ENCODE measurements around the gene CNN3.

The CNN3 gene

DNA sequence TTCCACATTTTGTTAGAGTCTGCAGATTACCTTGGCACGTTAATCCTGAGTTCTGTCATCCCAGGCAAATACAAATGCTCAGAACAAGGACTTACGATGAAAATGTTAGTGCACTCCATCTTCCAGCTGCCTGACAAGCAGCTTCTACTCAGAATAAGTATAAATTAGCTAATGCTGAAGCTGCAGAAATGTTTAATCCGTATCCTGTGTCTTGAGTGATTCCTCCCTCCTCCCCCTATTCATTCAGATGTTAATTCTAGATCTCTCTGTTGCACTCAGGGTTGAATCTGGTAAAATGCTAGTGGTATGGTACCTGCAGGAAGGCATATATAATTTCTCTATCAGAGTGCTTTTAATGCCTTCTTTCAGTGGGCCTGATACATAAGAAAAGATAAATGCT lies 39.8 kb downstream of the CNN3 start:
- no peak for DNase-seq

DNA sequence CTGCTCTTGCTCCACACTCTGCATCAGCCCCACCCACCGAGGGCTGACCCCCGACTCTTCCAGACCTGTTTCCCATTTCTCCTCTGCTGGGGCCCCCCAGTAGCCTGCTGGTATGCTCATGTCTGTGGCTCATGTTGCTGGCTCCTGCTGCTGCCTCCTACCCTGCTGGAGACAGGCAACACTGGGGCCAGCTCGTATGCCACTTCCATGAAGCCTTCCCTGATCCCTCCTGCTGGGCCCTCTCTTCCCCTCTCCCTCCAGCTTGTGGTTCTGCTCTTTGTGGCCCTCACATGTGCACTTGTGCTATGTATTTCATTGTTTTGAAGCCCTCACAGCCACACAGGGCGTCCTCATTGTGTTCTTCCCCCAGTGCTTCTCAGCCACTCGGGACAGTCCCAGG lies 40.5 kb downstream of the CNN3 start:
- DNase-seq: no peak

DNA sequence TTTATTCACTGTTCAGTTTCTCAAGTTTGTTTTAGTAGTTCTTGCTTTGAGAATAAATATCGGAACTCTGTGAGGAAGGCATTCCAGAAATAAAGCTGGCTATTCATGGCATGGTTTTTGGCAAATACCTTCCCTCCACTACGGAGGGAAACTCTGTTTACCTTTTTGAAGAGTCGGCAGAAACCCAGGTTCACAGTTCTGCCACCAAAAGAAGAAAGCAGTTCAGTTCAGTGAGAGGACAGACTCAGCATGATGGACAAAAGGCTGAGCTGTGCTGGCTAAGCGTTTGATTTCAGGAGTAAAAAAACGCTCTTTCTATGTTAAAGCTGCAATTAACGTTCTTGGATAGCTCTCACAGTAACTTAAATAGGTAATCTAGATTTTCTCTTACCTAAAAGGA lies 42.4 kb downstream of the CNN3 start:
- no peak for DNase-seq

DNA sequence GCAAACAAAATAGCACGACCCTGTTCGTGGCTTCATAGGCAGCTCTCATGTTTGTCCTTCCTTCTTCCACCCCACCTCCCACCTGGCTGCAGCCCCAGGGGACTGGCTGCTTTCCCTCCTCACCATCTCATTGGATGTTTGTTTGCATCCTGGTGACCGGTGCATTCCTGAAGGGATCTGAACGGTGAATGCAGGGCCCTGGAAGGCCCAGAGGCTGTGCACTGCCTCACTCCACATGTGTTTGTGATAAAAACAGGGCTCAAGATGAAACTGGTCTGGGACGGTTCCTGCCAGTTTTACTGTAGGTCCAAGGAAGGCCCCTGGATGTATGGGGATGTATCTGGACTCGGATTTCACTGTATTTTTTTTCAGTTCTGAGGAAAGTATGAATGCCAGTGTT lies 42.8 kb downstream of the CNN3 start:
- DNase-seq: no peak

DNA sequence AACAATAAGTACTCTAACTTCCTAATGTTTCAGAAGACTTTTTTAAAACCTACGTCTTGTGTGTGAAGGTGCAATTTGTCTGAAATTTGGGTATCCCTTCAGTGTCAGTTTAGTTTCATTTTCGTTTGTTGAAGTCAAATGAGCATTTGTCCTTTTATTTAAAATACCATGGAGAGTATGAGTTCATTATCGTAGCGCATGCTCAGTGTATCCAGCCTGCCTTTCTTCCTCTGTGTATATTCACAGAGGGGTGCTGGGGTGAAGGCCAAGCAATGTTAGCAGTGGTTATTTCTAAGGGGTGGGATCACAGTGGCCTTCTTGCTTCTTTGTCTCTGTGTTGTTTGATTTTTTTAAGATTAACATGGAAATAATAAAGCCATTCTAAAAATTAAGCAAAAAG lies 43.2 kb downstream of the CNN3 start:
- DNase-seq: peak; percentile 8

DNA sequence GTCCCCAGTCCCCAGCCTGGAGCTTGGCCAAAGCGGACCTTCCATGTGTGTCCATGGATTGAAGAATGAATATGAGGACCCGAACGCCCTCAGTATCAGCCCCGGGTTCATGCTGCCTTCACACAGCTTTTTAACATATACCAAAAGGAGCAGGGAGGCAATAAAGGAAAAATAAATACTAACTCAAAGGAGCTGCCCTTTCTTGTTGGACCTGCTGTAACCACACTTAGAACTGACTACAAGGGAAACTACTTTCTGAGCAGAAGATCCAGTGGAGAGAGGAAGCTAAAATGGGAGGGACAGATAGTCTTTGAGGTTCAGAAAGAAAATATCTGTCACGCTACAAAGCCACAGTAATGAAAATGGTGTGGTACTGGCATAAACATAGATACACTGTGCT lies 48.6 kb downstream of the CNN3 start:
- DNase-seq: no peak

DNA sequence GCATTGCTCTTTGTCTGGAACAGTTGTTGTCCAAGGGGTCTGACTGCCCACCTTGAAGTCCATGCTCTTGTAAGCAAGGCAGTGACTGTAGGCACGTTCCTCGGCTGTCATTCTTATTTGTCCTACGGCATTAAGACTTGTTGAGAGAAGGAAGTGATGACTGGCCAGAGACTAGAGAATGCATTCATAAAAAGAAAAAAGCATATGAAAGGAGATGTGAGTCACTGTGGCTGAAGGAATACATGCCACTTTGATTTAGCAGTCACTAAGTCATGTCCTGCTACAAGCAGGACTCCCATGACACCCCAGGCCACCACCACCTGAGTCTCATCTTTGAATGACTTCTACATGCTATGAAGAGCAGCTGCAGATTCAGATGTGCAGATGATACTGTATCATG lies 50.5 kb downstream of the CNN3 start:
- no peak for DNase-seq

DNA sequence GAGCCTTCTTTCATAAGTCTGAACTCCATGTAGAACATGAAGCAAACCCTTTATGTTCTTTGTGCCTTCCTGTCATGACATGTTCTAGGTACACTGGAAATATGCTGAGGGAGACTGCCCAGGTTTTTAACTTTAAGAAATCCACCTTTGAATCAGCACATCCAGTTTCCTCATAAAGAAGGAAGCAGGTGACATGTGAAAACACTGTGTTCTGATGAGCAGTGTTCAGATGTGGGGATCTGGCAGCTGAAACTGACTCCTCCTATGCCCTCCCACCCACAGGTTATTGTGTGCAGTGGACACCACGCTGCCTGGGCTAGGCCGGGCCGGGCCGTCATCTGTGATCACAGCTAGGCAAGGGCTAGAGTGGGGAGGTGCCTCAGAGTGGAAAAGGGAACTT lies 51.1 kb downstream of the CNN3 start:
- DNase-seq: no peak

DNA sequence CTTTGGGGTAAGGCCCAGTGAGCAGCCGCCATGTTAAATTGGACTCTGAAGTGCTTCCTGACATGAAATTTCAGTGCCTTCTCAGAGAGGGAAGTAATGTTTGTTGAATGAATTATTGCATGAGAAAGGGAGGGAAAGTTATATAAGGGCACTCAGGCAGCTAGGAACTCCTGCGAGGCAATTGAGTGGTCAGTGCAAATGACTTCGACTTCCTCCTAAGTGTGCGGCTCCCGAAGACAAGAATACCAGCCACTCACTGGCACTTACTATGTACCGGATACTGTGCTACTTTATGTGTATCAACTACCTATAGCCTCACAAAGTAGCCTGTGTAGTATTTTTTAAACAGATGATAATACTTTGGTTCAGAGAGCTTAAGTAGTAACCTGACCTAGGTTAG lies 52.5 kb downstream of the CNN3 start:
- DNase-seq: no peak

DNA sequence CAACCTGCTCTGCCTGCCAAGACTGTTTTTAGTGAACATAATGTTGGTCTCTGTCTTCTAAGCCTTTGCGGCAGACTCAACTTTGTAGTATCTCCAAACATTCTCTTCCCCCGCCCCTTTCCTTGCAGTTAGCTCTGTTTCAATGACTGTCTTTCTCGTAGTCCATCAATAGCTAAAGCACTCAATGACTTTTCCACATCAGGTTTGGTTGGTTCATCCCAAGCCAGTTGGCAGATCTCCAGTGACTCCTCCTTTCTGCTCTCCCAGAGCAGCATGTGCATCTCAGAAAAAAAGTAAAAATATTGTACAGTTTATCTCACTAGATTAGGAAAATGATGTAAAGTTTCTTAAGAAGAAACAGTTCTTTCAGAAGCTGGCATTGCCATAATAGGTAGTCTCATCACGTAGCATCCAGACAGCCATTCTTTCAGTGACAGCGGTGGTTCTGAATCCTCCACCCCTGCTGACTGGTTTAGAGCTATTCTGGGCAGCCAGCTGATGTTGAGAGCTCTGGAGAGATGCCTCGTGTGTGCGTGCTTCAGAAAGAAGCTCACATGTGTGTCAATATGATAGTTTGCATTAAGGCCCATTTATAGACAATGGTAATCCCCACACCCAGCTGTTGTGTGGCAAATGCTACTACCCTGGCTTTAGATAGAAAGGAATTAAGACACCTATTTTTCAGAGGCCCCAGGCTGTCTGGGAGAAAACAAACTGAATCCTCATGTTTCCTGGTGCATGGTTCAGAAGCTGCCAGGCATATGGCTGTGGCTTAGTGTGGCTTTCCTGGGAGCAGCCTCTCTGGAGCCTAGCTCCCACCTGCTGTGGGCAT lies 53.2 kb downstream of the CNN3 start:
- DNase-seq: no peak

DNA sequence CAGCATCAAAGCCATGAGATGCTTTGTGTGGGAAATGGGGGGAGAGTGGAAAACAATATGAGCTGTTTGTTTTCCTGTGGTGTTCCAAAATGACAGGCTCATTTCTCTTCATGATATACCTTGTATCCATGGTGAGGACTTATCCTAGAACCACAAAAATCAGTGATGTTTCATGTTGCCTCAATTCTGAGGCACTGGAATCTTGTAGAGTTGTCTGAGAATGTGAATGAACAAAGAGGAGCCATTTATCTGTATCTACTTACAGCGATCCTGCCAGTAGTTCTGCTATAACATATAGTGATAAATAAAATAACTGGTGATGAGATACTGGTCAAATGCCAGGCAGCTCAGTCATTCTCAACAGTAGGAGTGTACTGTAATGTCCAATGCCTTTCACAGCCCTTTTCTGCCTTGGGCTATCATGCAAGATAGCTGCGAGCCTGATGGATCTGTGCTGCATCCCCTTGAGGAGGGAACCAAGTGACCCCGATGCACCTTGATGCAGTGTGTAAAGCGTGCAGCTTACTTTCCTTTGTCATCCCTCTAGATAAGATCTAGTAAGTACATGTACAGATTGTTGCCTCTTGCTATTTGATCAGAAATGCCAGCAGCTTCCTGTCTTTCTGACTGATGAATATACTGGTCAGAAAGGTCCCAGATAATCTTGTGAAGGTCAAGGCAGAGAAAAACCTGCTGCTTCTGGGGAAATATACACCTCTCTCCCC lies 54.0 kb downstream of the CNN3 start:
- DNase-seq: no peak

DNA sequence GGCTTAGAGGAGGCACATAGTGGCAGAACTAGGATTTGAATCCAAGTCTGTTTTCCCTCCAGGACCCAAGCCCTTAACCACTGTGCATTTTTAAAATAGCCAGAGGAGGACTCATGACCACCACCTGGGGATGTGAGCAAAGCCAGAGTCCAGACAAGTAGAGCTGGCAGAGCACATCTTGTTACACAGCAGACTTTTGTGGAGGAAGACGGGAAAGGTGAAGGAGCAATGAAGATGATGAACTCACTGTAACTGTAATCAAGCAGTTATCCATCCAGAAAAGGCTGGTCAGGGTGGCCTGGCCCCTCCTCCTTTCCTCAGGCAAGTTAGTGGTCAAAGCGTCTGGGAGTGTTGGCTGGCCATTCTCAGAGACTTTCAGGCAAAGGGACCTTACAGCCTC lies 55.9 kb downstream of the CNN3 start:
- DNase-seq: no peak

DNA sequence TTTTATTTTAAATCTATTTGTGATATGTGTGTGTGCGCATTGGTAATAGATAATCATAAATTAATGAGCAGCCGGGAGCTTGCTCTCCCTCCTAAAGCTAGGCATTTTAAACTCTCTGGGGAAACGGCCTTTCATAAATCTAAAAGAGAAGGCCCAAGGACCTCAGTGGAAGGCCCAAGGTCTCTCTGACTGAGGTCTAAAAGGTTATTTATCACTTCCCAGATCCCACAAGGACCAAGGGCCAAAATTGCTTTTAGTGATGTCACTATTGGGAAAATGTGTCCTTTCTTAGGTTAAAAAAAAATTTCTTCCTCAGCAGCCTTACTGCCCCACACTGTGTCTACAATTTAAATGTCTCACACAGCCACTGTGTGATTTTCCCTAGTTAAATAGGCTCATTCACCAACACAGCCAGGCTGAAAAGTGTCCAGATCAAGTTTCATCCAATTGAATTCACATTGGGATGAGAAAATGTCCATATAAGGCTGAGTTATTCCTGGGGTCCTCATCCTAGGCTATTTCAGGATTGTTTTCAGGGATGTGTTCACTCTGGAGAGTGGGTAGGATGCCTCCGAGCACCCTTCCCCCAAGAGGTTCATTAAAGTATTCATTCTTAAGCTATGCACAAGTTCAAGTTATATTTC lies 60.6 kb downstream of the CNN3 start:
- no peak for DNase-seq

DNA sequence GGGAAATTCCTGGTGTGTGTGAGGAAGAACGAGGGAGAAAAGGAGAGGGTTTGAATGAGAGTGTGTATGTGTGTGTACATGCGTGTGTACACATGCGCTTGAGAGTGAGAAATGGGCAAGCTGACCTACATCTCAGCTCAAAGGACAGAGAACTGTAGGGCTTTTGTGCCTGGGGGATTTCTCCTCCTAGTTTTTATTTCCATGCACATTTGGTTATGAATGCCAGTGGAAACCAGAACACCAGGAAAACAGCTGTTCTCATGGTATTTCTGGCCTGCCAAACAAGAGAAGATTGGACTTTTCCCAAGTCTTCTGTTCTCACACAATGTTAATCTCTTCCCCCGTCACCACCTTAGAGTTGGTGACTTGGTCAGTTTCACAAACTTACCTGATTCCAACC lies 61.5 kb downstream of the CNN3 start:
- DNase-seq: no peak

DNA sequence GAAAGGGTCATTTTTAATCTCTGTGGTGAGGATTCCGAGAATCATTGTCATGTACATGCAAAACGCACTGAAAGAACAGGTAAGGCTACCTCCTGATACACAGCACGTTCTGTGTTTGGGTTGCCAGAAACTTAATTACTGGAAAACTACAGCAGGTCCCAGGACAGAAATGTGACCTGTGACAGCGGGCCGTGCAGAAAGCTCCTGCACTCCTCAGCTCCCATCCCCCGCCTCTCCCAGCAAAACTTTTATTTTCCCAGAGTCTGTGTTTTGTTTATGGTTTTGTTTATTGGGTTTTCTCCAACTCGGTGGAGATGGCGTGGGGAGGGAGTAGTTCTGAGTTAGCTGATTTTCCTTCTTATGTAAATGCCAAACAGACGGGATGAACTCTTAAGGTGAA lies 62.1 kb downstream of the CNN3 start:
- no peak for DNase-seq

DNA sequence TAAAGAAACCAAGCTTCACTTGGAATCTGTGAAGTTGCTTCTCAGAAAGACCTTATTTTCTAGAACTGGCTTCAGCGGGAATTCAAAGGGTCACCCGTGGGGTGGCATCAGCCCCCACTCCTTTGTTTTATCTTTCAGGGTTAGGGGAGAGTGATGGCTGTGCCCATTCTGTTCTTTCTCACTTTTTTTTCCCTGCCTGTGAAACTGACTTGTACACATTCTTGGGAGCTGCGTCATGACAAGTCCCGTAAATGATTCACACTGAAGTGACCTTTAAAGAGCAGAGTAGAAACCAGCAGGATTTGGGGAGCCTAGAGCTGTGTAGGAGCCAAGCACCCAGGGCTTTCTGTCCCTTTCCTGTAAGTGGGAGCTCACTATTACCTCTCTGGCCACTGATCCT lies 63.0 kb downstream of the CNN3 start:
- no peak for DNase-seq

DNA sequence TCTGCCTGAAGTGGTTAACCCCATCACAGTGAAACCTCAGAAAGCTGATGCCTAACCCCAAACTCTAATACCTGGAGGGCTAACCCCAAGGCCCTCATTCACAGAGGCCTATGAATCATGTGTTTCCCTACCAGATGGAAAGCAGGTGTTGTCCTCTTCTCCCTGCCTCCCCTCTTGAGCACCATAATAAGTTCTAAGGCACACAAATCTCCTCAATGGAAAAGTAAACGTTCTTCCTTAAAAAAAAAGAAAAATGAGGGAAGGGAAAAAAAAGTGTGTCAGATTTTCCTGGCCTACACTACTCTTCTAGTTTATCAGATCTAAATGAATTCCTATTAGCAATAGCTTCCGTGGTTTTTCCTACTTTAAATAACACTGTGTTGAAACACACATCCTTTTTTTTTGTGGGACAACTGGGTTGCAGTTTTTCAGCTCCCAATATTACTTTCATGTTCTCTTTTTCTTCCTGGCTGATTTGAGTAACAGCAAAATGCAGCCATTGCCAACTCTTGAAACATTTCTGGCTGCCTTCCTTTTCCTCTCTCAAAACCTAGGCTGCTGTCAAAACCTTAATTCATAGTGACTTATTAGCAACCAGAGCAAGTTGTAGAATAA lies 63.5 kb downstream of the CNN3 start:
- DNase-seq: no peak

DNA sequence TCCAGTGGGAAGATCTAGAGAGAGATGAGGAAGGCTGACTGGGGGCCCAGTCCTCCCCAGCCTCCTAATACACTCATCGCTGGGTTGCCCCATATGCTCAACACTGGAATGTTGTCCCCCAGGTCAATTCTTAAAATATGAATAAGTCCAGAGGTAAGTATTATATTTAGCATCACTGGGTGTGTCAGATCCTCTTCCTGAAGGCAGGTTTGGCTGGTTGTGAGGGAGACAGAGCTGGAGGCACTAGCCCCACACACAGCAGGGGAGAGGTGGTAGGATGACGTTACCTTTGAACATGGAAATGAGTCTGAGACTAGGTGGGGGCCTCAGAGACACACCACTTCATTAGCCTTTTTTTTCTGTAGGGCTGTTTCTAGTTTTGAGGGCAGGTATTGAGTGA lies 64.2 kb downstream of the CNN3 start:
- no peak for DNase-seq

DNA sequence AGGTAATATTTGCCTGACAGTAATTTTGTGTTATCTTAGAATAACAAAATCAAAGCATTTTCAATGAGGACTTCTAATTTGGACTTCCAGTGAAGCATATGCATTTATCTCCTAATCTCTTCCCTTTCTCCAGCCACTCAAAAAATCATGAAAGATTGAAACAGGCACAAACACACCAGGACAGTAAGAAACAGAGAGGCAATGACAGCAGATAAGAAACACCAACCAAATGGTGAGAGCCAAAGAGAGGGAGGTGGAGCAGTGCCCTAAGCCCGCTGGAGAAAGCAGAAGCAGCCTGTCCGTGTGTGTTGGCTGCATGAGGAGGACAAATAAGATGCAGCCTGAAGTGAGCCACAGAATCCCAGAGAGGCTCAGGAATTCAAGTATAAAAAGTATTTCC lies 67.7 kb downstream of the CNN3 start:
- no peak for DNase-seq

DNA sequence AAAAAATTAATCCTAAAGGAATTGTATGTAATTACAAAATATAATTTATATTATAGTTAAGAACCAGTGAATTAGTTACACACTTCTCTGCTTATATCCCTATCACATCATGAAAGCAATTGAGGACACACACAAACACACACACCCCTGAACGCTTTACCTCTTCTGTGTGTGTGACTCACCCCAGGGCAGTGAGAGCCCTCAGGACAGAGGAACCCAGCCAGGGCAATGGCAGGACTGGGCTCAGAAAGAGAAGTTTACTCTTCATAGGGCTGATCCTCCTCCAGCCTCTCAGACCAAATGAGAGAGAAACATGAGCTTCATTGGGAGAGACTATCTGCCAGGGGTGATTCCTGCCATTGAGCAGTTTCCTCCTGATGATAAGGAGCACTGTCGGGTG lies 68.6 kb downstream of the CNN3 start:
- no peak for DNase-seq

DNA sequence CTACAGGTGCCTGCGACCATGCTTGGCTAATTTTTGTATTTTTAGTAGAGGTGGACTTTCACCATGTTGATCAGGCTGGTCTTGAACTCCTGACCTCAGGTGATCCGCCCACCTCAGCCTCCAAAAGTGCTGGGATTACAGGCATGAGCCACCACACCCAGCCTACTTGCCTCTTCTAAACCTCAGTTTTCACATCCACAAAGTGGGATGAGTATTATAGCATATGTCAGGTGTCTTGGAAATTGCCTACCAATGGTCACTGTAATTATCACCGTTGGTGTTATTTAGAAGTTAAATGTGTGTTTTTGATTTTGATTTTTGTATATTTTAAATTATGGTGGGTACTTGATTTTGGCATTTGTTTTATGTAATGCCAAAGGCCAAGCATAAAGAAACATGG lies 70.0 kb downstream of the CNN3 start:
- no peak for DNase-seq

DNA sequence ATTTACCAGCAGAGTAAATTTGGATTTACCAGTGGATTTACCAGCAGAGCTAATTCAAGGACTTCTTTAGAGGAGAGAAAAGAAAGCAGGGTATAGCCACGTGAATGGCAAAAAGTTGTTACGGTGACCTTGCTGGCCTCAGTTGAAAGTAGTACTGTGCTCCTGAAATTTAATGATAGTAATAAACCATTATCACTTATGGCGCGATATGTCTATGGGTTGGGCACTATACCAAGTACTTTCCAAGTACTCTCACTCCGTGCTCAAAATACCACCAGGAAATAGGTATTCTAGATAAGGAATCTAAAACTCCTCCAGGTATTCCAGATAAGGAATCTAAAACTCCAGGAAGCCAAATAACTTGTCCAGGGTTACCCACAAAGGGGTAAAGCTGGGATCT lies 70.9 kb downstream of the CNN3 start:
- no peak for DNase-seq

DNA sequence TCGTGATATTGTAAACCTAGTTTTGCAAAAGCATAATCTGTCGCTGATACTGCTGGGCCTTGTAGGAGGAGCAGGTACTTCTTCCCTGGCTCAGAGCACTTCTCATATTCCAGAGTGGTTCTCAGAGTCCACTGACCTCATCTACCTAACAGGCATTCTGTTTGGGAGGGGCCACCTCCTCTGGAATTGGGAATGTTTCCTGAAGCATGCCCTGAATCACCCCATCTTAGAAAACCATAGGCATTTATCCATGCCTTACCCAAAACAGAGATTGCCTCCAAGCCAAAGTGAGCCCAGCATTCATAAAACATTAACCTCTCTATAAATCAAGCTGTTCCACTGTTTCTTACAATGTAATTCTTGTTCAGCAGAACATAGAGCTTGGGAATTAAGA lies 71.6 kb downstream of the CNN3 start:
- no peak for DNase-seq
